ENCODE measurements around the gene NAALADL2. TPM values are rescaled to one million over a fixed set of nuclear protein-coding genes. Genes with fewer than 3 reads are reported as not detected.

The NAALADL2 gene
- total RNA-seq, 2 donors from 2014 or later: 8.5 to 24.3 TPM

DNA sequence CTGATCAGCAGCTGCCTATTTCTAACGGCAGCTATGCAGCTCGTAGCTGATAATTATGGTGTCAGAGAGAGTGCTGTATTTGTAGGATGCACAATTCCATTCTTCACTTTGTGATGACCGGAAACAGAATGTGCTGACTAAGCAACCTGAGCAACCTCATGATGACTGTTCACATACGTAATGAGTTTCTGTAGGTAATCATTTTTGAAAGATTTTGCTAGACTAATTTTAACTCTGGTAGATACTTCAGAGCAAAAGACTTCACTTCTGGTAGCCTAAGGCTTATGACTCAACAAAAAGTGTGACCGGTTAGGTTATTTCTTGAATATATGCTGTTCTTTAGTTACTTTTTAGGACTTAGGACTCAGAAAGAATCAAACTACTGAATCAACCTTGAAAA is 567.7 kb downstream of the NAALADL2 start:
- TF ChIP-seq, protein P1, sequence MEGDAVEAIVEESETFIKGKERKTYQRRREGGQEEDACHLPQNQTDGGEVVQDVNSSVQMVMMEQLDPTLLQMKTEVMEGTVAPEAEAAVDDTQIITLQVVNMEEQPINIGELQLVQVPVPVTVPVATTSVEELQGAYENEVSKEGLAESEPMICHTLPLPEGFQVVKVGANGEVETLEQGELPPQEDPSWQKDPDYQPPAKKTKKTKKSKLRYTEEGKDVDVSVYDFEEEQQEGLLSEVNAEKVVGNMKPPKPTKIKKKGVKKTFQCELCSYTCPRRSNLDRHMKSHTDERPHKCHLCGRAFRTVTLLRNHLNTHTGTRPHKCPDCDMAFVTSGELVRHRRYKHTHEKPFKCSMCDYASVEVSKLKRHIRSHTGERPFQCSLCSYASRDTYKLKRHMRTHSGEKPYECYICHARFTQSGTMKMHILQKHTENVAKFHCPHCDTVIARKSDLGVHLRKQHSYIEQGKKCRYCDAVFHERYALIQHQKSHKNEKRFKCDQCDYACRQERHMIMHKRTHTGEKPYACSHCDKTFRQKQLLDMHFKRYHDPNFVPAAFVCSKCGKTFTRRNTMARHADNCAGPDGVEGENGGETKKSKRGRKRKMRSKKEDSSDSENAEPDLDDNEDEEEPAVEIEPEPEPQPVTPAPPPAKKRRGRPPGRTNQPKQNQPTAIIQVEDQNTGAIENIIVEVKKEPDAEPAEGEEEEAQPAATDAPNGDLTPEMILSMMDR (IDR thresholded peaks at IDR 0.05): no peak
- Histone ChIP-seq H3K27ac (no peak overlapping the region), H3K36me3 (no peaks in the 10 kb centered on the region), H3K27me3 (no peaks in the 10 kb centered on the region), H3K9ac (ENCODE audit: low read depth in 2 of 2, low read length in 2 of 2) (no peak overlapping the region), H3K4me3 (no peak overlapping the region), H3K9me3 (no peaks in the 10 kb centered on the region), H3K4me1 (no peaks in the 10 kb centered on the region)
- intact Hi-C loops (cut with DNase I): no loop called here
- no peak for DNase-seq

DNA sequence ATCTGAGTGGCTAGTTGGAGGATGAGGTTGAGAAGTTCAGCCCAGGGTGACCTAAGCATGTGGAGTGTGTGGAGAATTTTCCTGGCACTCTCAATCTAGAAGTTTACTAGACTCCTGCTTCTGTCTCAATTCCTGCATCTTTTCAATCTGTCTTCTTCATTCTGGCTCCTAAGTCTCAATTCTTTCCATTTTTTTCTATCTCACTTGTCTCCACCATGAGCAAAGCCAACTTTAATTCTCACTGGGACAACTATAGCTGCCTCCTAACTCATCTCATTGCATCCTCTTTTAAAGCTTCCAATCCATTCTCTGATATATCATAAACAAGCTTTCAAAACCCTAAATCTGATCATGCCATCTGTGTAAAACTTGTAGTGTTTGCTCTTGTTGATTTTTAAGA is 569.3 kb downstream of the NAALADL2 start:
- Histone ChIP-seq H3K9me3 (no peaks in the 10 kb centered on the region), H3K4me1 (no peaks in the 10 kb centered on the region), H3K27ac (no peak overlapping the region), H3K27me3 (no peaks in the 10 kb centered on the region), H3K36me3 (no peaks in the 10 kb centered on the region), H3K9ac (ENCODE audit: low read depth in 2 of 2, low read length in 2 of 2) (no peak overlapping the region), H3K4me3 (no peak overlapping the region)
- no peak for DNase-seq
- TF ChIP-seq, protein P1 (IDR thresholded peaks at IDR 0.05): no peak
- intact Hi-C loops (cut with DNase I): no loop called here

DNA sequence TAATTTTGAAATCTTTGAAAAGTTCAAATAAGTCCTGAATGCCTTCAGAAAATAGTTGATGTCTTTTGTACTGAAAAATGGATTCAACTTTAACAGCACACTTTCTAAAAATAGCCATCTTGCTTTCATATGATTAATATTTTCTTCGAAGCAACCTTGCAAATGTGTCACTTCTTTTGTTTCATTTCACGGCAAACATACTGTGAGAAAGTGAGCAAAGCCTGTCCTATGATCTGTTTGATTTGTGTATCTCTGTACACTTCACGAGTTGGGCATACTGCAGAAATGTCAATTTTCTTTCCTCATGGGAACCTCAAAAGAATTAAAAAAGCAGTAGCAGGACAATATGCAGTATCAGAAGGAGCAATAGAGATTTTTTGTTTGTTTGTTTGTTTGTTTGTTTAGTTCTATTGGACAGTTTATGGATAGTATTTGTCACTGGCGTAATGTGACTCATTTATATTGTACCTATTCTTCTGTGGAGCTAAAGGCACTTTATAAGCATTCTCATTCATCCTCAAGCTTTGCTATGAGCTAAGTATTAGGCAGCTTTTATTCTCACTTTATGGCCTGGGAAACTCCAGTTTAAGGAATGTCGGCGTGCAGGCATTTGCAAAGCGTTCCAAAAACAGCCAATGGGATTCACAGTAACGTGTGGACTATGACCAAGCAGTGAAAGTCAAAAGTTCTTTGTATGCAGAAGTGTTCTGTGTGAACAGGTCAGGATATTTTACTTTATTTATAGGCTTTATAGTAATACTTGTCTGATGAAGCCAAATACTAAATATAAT is 572.0 kb downstream of the NAALADL2 start:
- peak; percentile 39 for DNase-seq
- Histone ChIP-seq H3K9me3 (no peaks in the 10 kb centered on the region), H3K4me3 (no peak overlapping the region), H3K36me3 (no peaks in the 10 kb centered on the region), H3K27me3 (no peaks in the 10 kb centered on the region), H3K4me1 (no peaks in the 10 kb centered on the region), H3K9ac (ENCODE audit: low read depth in 2 of 2, low read length in 2 of 2) (no peak overlapping the region), H3K27ac (no peak overlapping the region)
- intact Hi-C loops (cut with DNase I): no loop called here
- TF ChIP-seq, protein P1 (IDR thresholded peaks at IDR 0.05): no peak

DNA sequence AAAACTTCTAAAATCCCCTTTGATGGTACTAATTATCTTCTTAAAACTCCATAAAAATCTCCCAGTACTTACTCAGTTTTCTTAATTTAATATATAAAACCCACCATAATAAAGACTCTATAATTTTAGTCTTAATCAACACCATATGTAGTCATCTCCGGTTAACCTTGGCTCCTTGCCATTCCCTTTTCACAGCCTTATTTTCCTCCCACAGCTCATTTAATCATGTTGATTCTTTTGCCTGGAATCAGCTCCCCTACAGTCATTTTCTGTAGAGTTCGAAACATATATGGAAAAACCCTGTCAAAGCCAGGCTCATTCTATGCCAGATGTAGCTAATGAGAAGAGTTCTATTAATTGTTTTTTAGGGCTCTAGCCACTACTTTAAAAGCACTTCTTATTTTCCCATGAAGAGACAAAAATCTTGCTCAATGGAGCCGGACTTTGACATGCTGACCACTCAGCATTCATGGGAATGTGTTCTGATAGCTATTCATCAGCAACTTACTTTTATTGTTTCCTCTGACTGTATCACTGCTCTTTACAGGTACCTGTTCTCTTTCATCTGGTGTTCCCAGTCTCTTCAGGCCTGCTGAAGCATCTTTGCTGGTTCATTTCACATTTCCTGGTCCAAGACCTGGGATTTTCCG is 573.4 kb downstream of the NAALADL2 start:
- no peak overlapping the region for H3K4me3 ChIP-seq
- intact Hi-C loops (cut with DNase I): no loop called here
- no peaks in the 10 kb centered on the region for H3K27me3 ChIP-seq
- no peak overlapping the region for H3K9ac ChIP-seq (ENCODE audit: low read depth in 2 of 2, low read length in 2 of 2)
- no peak overlapping the region for H3K27ac ChIP-seq
- no peaks in the 10 kb centered on the region for H3K4me1 ChIP-seq
- TF ChIP-seq, protein P1 (IDR thresholded peaks at IDR 0.05): no peak
- H3K9me3 ChIP-seq: no peaks in the 10 kb centered on the region
- no peak for DNase-seq
- H3K36me3 ChIP-seq: no peaks in the 10 kb centered on the region

DNA sequence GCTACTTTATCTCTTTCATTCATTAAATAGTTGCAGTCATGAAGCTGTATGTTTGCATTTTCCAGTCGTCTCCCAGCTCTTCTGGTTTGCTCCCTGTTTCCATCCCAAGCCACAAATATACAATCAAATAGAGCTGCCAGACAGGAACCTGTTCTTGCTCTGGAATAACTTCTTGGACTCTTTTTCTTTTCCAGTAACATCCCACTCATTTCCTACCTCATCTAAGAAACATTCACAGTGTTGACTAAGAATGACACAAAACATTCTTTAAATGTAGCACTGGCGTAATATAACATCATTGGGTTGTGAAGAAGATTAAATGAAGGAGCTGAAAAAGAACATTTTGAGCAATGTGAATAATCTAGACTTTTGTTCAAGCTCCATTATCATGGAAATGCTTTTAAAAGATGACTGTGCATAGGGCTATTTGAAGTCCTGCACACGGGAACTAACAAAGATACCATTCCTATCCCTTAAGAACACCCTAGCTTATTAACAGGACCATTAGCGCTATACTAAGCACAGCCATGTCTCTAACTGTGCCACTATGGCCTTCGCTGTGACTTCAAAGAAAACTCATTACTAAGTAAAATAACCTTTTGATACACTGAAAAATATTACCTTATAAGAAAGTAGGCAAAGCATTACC is 574.0 kb downstream of the NAALADL2 start:
- Histone ChIP-seq H3K9me3 (no peaks in the 10 kb centered on the region), H3K4me1 (no peaks in the 10 kb centered on the region), H3K4me3 (no peak overlapping the region), H3K36me3 (no peaks in the 10 kb centered on the region), H3K27ac (no peak overlapping the region), H3K9ac (ENCODE audit: low read depth in 2 of 2, low read length in 2 of 2) (no peak overlapping the region), H3K27me3 (no peaks in the 10 kb centered on the region)
- intact Hi-C loops (cut with DNase I): no loop called here
- TF ChIP-seq, protein P1 (IDR thresholded peaks at IDR 0.05): no peak
- DNase-seq: no peak
